Activated naive CD8-positive, alpha-beta T cell treated with anti-CD3 and anti-CD28 coated beads for 36 hours (primary cell): ENCODE measurements around the gene IMMT. TPM values are rescaled to one million over a fixed set of nuclear protein-coding genes. Genes with fewer than 3 reads are reported as not detected.

Source experiments
- DNase-seq: peaks from one replicate; pipeline ENCODE4 v3.0.0; 2021
- H3K27ac Mint-ChIP-seq: one replicate; pipeline ENCODE4 v1.8.0; 2022; ENCODE audit warnings: mild to moderate bottlenecking, moderate library complexity, mixed read lengths
- H3K27me3 Mint-ChIP-seq: one replicate; pipeline ENCODE4 v1.8.0; 2022; ENCODE audit warnings: mild to moderate bottlenecking, mixed read lengths
- H3K36me3 Mint-ChIP-seq: one replicate; pipeline ENCODE4 v1.8.0; 2021; ENCODE audit warnings: mild to moderate bottlenecking, mixed read lengths
- H3K4me1 Mint-ChIP-seq: one replicate; pipeline ENCODE4 v1.8.0; 2021; ENCODE audit warnings: mixed read lengths
- H3K4me3 Mint-ChIP-seq: one replicate; pipeline ENCODE4 v1.8.0; 2022; ENCODE audit warnings: mild to moderate bottlenecking, moderate library complexity, mixed read lengths
- H3K9me3 Mint-ChIP-seq: one replicate; pipeline ENCODE4 v1.8.0; 2022; ENCODE audit warnings: mixed read lengths
- total RNA-seq, 2 experiments: library from RNA; stranded (reverse); gene quantifications; one replicate each; pipeline ENCODE4 v1.2.3, GENCODE V29; 2021

Gene IMMT
- total RNA-seq, 2 experiments from 2014 or later = 154 to 163 TPM

DNA sequence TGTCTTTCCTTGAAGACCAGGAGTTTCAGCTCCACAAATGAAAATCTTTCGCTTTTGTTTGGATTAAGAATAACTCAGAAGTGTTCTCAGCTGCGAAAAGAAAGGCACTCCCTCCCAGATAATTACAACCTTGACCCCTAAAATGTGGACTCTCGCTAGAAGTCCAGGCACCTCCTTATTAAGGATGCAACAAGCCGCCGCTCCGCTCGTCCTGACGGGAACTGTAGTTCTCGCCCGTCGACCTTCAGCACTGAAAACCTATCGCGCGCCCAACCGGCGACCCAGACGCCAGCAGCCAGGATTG, 559 bp downstream of the IMMT start:
- H3K27me3 Mint-ChIP-seq = no peaks in the 10 kb centered on the region
- peaks cover 38% of the 10 kb centered on the region for H3K4me1 Mint-ChIP-seq
- DNase-seq = no peak
- peak overlapping the region; percentile 97 for H3K27ac Mint-ChIP-seq
- peaks cover 22% of the 10 kb centered on the region for H3K36me3 Mint-ChIP-seq
- no peaks in the 10 kb centered on the region for H3K9me3 Mint-ChIP-seq
- H3K4me3 Mint-ChIP-seq = peak overlapping the region; percentile 93

DNA sequence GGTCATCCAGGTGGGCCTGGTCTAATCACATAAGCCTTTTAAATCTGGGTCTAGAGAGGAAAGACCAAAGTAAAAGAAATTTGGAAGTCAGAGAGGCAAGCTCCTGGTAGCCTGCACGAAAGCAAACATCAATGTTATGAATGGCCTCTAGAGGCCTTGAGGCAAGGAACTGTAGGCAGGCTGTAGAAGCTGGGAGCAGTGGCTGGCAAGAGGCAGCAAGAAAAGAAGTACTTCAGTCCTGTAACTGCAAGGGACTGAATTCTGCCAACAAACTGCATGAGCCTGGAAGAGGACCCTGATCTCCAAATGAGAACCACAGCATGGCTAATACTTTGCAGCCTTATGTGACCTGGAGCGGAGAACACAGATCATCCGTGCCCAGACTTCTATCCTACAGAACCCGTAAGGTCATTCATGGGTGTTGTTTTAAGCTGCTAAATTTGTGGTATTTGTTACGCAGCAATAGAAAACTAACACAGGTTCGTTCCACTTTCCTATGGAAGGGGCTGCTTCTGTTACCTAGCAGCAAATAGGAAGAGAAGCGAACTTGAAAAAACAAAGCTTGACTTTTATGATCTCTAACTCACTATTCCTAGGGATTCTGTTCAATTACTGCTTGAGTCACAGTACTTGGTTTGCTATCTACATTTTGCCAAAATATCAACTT, 1.2 kb downstream of the IMMT start:
- H3K4me3 Mint-ChIP-seq = peak overlapping the region; percentile 93
- H3K27ac Mint-ChIP-seq = peak overlapping the region; percentile 97
- no peak for DNase-seq
- H3K4me1 Mint-ChIP-seq = peaks cover 40% of the 10 kb centered on the region
- H3K9me3 Mint-ChIP-seq = no peaks in the 10 kb centered on the region
- H3K36me3 Mint-ChIP-seq = peaks cover 22% of the 10 kb centered on the region
- no peaks in the 10 kb centered on the region for H3K27me3 Mint-ChIP-seq

DNA sequence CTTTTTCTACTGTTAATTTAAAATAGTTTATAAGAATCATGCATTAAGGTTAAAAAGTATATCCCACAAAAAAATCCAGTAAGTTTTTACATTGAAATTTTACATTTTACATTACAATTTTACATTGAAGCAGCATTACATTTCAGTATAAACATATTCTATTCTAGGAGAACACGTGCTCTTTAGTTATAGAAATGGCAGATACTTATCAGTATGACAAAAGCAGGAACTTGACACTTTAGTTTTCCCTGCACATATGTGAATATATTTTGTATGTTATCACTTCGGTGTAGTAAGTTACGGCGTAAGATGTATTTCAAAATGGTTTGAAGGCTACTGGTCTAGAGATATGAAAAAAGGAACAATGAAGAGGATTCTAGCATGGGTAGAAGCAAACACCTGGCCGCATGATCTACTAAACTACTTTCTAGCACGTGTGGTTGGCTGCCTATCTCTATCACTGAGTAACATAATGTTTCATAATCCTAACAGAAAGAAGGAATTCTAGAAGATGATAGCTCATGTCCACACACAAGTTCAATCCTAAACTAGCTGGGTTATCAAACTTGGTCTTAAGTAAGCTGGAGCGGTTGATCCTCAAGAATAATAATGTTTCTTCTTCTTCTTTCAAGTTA, 5.4 kb downstream of the IMMT start:
- H3K27ac Mint-ChIP-seq = no peak overlapping the region
- no peaks in the 10 kb centered on the region for H3K27me3 Mint-ChIP-seq
- peaks cover 44% of the 10 kb centered on the region for H3K36me3 Mint-ChIP-seq
- no peak overlapping the region for H3K4me3 Mint-ChIP-seq
- H3K4me1 Mint-ChIP-seq = peaks cover 59% of the 10 kb centered on the region
- H3K9me3 Mint-ChIP-seq = no peaks in the 10 kb centered on the region
- no peak for DNase-seq

DNA sequence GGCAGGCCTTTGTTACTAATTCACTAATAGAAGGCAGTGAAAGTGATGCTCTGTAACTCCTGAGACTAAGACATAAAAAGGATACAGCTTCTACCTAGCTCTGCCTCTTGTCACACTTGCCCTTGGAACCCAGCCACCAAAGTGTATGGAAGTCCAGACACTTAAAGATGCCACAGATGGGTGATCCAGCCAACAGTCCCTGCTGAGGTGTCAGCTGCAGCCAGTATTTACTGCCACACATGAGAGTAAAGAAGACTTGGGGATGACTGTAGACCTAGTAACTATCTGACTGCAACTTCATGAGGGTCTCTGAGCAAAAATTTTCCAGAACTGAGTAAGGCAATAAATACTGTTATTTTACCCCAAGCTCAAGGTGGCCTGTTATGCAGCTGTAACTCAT, 8.8 kb downstream of the IMMT start:
- H3K4me1 Mint-ChIP-seq = peaks cover 50% of the 10 kb centered on the region
- no peaks in the 10 kb centered on the region for H3K27me3 Mint-ChIP-seq
- H3K9me3 Mint-ChIP-seq = no peaks in the 10 kb centered on the region
- no peak overlapping the region for H3K4me3 Mint-ChIP-seq
- peaks cover 39% of the 10 kb centered on the region for H3K36me3 Mint-ChIP-seq
- no peak for DNase-seq
- H3K27ac Mint-ChIP-seq = peak overlapping the region; percentile 89

DNA sequence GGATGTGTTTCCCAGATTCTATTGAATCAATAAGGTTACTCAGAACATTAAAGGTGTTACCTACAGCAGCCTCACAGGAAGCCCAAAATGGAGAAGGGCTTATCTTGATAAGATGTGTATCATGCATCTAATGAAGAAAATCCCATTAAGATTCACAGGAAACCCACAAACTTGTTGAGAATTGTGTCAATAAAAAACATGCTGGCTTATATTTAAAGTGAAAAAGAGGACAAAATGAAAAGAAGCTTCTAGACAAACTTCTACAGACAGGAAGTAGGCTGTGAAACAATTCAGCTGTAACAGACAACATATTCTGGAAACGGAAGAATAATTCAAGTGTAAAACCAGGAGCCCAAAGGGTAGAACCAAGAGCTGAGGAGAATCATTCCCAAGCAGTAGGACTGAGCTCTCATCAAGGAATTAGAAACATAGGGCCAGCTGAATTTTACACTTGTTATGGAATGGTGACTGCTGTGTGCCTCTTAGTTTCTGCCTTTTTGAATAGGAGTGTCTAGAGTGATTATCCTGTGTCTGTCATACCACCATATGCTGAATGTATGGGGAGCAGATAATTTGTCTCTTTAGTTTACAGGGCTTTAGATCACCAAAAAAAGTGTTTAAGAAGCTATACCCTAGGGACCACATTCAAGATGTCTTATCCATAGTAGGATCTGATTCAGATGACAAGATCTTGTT, 9.6 kb downstream of the IMMT start:
- Mint-ChIP-seq H3K27me3 (no peaks in the 10 kb centered on the region), H3K9me3 (no peaks in the 10 kb centered on the region), H3K4me1 (peaks cover 50% of the 10 kb centered on the region), H3K36me3 (peaks cover 34% of the 10 kb centered on the region), H3K4me3 (peak overlapping the region; percentile 6), H3K27ac (peak overlapping the region; percentile 89)
- DNase-seq = no peak

DNA sequence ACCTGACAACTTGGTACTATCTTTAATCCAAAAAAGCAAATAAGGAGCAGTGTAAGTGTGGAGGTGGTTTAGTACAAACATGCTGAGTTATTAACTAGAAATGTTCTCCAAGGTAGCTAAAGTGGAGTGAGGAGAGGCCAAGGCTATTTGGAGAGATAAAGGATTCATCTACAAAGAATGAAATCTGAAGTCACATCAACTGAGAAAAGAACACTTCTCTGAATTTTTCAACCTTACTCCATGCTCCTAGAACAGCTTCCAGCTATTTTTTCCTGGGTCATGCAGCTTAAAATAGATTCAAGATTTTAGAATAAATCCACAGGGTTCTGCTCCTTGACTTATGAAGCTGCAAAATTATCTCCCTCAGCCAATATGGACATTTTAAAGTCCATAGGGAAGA, 18.7 kb downstream of the IMMT start:
- peaks cover 29% of the 10 kb centered on the region for H3K36me3 Mint-ChIP-seq
- no peak overlapping the region for H3K27ac Mint-ChIP-seq
- H3K4me1 Mint-ChIP-seq = peaks cover 20% of the 10 kb centered on the region
- no peaks in the 10 kb centered on the region for H3K9me3 Mint-ChIP-seq
- no peak for DNase-seq
- no peak overlapping the region for H3K4me3 Mint-ChIP-seq
- no peaks in the 10 kb centered on the region for H3K27me3 Mint-ChIP-seq

DNA sequence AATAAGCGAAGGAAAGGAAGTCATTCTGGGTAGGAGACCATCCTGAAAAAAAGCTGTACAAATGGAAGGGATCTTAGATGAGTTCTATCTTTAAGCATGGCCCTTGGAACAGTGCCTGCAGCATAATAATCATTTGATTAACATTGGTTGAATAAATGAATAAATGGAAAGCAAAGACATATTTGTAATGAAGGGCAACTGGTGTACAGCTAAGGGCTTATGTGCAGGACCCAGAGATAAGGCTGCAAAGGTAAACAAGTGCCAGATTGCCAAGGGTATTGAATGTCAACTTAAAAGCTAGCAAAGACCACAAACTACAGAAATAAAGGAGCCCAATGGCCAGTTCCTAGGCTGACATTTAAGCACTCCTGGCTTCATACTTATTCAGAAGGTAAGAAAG, 19.4 kb downstream of the IMMT start:
- no peak for DNase-seq
- Mint-ChIP-seq H3K36me3 (peaks cover 29% of the 10 kb centered on the region), H3K27me3 (no peaks in the 10 kb centered on the region), H3K9me3 (no peaks in the 10 kb centered on the region), H3K4me3 (no peak overlapping the region), H3K4me1 (peaks cover 21% of the 10 kb centered on the region), H3K27ac (no peak overlapping the region)

DNA sequence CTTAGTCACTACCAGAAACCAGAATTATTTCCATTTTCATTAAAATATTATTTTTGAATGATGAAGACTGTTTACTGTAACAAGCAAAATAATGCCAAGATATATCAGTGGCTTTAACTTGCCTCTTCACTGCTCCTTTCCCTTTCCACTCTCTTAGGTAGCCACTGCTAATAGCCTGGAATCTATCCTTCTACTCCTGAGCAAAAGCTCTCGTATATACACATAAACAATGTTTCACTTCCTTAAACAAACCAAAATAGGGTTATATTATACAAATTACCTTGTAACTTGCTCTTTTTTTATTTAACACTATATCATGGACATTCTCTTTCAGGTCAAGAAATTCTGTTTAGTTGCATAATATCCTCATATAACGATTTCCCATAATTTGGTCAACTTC, 20.8 kb downstream of the IMMT start:
- peaks cover 31% of the 10 kb centered on the region for H3K36me3 Mint-ChIP-seq
- no peak for DNase-seq
- H3K4me3 Mint-ChIP-seq = no peak overlapping the region
- no peaks in the 10 kb centered on the region for H3K9me3 Mint-ChIP-seq
- no peaks in the 10 kb centered on the region for H3K27me3 Mint-ChIP-seq
- H3K27ac Mint-ChIP-seq = no peak overlapping the region
- H3K4me1 Mint-ChIP-seq = peaks cover 21% of the 10 kb centered on the region

DNA sequence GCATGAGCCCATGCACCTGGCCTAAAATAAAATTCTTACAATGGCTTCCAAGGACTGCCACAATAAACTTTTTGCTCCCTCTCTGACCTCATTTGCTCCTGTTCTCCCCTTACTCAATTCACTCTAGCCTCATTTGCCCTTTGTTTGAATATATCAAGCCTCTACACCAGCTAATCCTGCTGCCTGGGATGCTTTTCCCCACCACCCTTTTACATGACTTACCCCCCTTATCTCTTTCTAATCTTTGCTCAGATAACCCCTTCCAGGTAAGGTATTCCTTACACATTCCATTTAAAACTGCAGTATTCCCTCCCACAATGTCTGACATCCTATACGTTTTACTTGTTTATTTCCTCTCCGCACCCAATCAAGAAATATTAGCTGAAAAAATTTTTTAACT, 22.7 kb downstream of the IMMT start:
- no peak overlapping the region for H3K27ac Mint-ChIP-seq
- no peaks in the 10 kb centered on the region for H3K9me3 Mint-ChIP-seq
- H3K4me1 Mint-ChIP-seq = peaks cover 21% of the 10 kb centered on the region
- DNase-seq = no peak
- H3K4me3 Mint-ChIP-seq = no peak overlapping the region
- H3K27me3 Mint-ChIP-seq = no peaks in the 10 kb centered on the region
- H3K36me3 Mint-ChIP-seq = peaks cover 35% of the 10 kb centered on the region

DNA sequence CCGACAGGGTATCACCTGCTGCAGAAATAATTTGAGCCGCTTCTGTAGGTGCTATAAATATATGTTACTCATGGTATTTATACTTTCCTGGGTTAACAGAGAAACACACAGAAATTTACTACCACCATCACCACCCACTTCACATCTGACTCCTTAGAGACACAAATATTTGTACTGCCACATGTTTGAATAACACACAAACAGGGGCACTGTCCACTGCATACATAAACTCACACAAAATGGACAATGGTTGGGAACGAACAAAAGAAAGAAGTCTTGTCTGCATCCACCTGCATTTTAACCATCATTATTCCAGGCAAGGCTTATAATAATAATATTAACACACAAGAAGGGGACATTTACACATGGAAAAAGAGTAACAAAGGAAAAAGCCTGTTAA, 24.0 kb downstream of the IMMT start:
- peaks cover 29% of the 10 kb centered on the region for H3K36me3 Mint-ChIP-seq
- no peak overlapping the region for H3K4me3 Mint-ChIP-seq
- H3K9me3 Mint-ChIP-seq = no peaks in the 10 kb centered on the region
- no peaks in the 10 kb centered on the region for H3K27me3 Mint-ChIP-seq
- no peak for DNase-seq
- peaks cover 18% of the 10 kb centered on the region for H3K4me1 Mint-ChIP-seq
- H3K27ac Mint-ChIP-seq = no peak overlapping the region

DNA sequence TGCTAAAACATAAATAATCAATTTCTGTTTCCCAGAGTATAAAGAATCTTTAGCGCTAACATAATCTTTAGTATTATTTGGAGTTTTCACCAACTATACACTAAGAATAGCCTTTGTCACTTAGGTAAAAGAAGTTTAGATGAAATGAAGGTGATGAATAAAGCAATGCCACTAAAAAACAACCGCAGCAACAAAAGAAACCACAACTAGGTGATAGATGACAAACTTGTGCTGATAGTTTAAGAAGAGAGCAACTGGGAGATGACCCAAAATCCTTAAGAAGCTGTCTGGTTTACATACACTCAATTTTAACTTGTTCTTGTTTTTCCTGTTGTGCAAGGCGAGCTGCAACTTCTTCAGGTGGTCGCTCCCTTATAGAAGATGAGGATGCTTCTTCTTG, 24.8 kb downstream of the IMMT start:
- no peaks in the 10 kb centered on the region for H3K9me3 Mint-ChIP-seq
- H3K4me1 Mint-ChIP-seq = peaks cover 12% of the 10 kb centered on the region
- DNase-seq = no peak
- H3K4me3 Mint-ChIP-seq = no peak overlapping the region
- peaks cover 26% of the 10 kb centered on the region for H3K36me3 Mint-ChIP-seq
- no peaks in the 10 kb centered on the region for H3K27me3 Mint-ChIP-seq
- no peak overlapping the region for H3K27ac Mint-ChIP-seq

DNA sequence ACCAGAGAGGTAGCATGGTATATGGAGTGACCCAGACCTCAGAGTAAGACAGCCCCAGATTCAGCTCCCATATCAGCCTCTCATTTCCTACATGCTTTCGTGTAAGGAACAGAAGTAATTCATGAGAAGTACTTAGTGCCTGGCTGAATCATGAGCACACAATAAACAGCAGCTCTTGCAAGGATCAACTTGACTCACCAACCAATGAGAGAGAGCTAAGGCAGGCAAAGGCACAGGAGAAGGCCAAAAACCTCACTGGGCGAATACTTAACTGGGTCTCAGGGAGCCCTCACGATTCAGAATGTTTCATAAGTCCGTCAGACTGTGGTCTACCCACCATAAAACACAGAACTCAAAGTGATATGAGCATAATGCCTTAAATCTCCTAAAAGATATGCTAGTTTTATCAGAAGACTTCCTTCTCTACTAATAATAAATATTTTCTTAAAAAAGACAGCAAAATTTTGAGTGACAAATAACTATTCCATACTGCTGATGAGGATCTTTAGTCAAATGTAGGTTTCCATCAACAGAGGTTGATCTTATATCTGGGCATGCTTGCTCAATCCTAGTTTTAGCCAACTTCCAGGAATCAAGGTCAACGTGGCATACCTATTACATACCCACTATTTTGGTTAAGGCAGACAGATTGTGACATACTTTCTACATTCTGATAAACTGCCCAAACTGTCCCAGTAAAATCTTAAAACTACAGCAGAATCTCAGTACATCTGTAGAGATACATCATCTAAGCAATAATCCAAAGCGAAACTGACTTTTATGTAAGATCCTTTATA, 34.9 kb downstream of the IMMT start:
- no peak overlapping the region for H3K27ac Mint-ChIP-seq
- no peak overlapping the region for H3K4me3 Mint-ChIP-seq
- no peaks in the 10 kb centered on the region for H3K4me1 Mint-ChIP-seq
- no peak for DNase-seq
- H3K9me3 Mint-ChIP-seq = no peaks in the 10 kb centered on the region
- no peaks in the 10 kb centered on the region for H3K27me3 Mint-ChIP-seq
- H3K36me3 Mint-ChIP-seq = peaks cover 16% of the 10 kb centered on the region

DNA sequence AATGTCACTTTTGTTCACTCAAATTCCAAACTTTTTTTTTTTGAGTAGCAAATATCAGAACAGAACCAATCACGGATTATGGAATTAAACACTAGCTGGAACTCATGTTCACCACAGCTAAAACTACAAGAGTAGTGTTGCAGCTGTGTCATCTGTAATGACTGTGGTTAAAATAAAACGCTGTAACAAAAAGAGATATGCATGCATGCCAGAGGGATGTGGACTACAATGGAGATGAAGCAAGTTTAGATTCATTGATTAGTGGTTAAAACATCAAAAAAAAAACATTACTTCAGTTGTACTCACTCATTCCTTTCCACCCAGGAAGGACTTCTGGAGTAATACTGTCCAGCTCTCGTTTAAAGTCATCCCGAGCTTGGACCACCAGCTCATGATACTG, 37.0 kb downstream of the IMMT start:
- Mint-ChIP-seq H3K4me1 (no peaks in the 10 kb centered on the region), H3K36me3 (peaks cover 17% of the 10 kb centered on the region), H3K27me3 (no peaks in the 10 kb centered on the region), H3K27ac (no peak overlapping the region), H3K4me3 (no peak overlapping the region), H3K9me3 (no peaks in the 10 kb centered on the region)
- DNase-seq = no peak

DNA sequence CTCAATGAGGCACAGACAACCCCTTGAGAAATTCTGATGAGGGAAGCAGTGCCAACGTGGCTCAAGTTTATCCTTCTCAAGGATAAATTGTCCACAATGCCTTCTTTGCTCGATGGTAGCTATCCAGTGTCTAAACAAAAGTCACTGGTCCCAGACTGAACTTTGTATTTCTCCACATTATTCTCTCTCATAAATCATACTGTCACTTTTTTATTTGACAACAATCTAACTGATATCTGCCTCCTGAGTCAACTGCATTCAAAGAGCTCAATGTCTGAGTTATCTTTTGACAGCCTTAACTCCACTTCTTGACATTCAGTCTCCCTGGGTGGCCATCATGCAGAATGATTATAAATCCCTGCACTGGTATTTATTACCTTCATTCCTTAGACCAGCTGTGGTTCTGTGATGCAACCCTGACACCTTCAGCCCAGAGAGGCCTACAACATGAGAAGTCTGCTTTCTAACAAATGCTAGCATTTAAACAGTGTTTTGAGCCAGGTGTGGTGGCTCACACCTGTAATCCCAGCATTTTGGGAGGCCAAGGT, 38.2 kb downstream of the IMMT start:
- Mint-ChIP-seq H3K4me3 (no peak overlapping the region), H3K27me3 (no peaks in the 10 kb centered on the region), H3K36me3 (peaks cover 21% of the 10 kb centered on the region), H3K9me3 (no peaks in the 10 kb centered on the region), H3K4me1 (peaks cover 2% of the 10 kb centered on the region), H3K27ac (no peak overlapping the region)
- DNase-seq = no peak

DNA sequence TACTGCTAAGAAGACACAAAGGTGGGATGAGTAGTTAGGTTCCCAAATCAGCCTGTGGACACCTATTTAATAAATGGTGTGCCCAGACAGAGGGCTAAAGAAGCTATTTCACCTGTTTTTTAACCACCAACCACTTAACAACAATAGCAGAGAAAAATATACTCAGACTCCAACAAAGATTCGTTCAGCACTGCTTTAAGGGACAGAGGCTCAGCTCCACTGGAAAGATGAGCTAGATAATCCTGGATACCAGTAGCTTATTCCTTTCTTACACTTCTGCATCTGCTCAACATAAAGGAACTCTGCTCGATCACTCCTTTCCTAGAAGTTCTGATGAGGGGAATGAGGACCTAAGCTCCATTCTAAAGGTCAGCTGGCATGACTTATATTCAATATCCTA, 44.8 kb downstream of the IMMT start:
- Mint-ChIP-seq H3K4me3 (no peak overlapping the region), H3K36me3 (peaks cover 26% of the 10 kb centered on the region), H3K27me3 (no peaks in the 10 kb centered on the region)

More for the DNA sequence above, 44.8 kb downstream of the IMMT start:
- Mint-ChIP-seq H3K4me1 (peaks cover 8% of the 10 kb centered on the region), H3K9me3 (no peaks in the 10 kb centered on the region), H3K27ac (no peak overlapping the region)
- DNase-seq = no peak
